ACC112 (cell line): ENCODE data around the gene ACRV1.
"Not testable (repeated sequence)": the region's sequence is repeated elsewhere in the genome, so short reads cannot be mapped to it uniquely, and the experiment has no call there.

ENCODE experiments used
- H2AFZ ChIP-seq: fragments of 200-600 bp; sonication (generic); one replicate; pipeline ENCODE4 v1.6.0; 2017; ENCODE audit warnings: antibody characterized with exemption, low read length; ENCODE audit not compliant: unreplicated experiment
- H3K27ac ChIP-seq: fragments of 200-600 bp; sonication (generic); 2 replicates; pipeline ENCODE4 v1.5.1; 2014; ENCODE audit warnings: low read depth, mild to moderate bottlenecking, antibody characterized with exemption, low read length, moderate library complexity
- H3K27me3 ChIP-seq: fragments of 200-600 bp; sonication (generic); 2 replicates; pipeline ENCODE4 v1.6.1; 2014; ENCODE audit warnings: mild to moderate bottlenecking, antibody characterized with exemption, low read length, moderate library complexity, mixed read lengths; ENCODE audit not compliant: insufficient read depth
- H3K36me3 ChIP-seq: fragments of 200-600 bp; sonication (generic); 2 replicates; pipeline ENCODE4 v1.6.1; 2016; ENCODE audit warnings: mild to moderate bottlenecking, antibody characterized with exemption, low read length, moderate library complexity, mixed read lengths; ENCODE audit not compliant: insufficient read depth
- H3K4me1 ChIP-seq: fragments of 200-600 bp; sonication (generic); one replicate; pipeline ENCODE4 v1.6.1; 2016; ENCODE audit warnings: low read length, mixed read lengths; ENCODE audit not compliant: insufficient read depth, unreplicated experiment, control insufficient read depth
- H3K4me3 ChIP-seq: fragments of 200-600 bp; sonication (generic); 2 replicates; pipeline ENCODE4 v1.5.1; 2014; ENCODE audit warnings: mild to moderate bottlenecking, low read depth, low read length
- H3K79me2 ChIP-seq: fragments of 200-600 bp; sonication (generic); one replicate; pipeline ENCODE4 v1.6.0; 2016; ENCODE audit warnings: low read length; ENCODE audit not compliant: control insufficient read depth, unreplicated experiment, insufficient read depth

ACRV1 gene

GRCh38 chr11:125680747-125681146 lies at the start of gene ACRV1:
ACRV1 (minus strand) TSS chr11:125680847; CDS start chr11:125680780, 67 bp downstream.
- H3K27ac ChIP-seq: no peak within 1 kb of the TSS
- no peaks in the 10 kb centered on the region for H3K4me1 ChIP-seq
- no peaks in the 10 kb centered on the region for H3K27me3 ChIP-seq
- H3K4me3 ChIP-seq: no peak within 1 kb of the TSS
- peaks cover 6% of the 10 kb centered on the region; the same call in 1 of the 2 replicates for H3K36me3 ChIP-seq
- no peaks in the 10 kb centered on the region for H3K79me2 ChIP-seq
- H2AFZ ChIP-seq: no peak within 1 kb of the TSS

- H3K27ac ChIP-seq: no peak overlapping the region
- no peaks in the 10 kb centered on the region for H3K4me1 ChIP-seq
- no peaks in the 10 kb centered on the region for H3K36me3 ChIP-seq
- no peaks in the 10 kb centered on the region for H3K79me2 ChIP-seq
- H3K27me3 ChIP-seq: peaks cover 77% of the 10 kb centered on the region
- H2AFZ ChIP-seq: no peak overlapping the region
- H3K4me3 ChIP-seq: no peak overlapping the region
These were observed 48.3 kb upstream of the ACRV1 start for GRCh38 chr11:125728969-125729368.

- Histone ChIP-seq H2AFZ (no peak overlapping the region), H3K27me3 (peaks cover 71% of the 10 kb centered on the region), H3K4me1 (no peaks in the 10 kb centered on the region), H3K4me3 (no peak overlapping the region), H3K79me2 (no peaks in the 10 kb centered on the region), H3K27ac (no peak overlapping the region), H3K36me3 (no peaks in the 10 kb centered on the region)
These were observed 43.5 kb upstream of the ACRV1 start for GRCh38 chr11:125724125-125724524.

GRCh38 chr11:125720781-125721180 lies 40.1 kb upstream of the ACRV1 start:
- Histone ChIP-seq H2AFZ (no peak overlapping the region), H3K79me2 (no peaks in the 10 kb centered on the region), H3K27me3 (peaks cover 62% of the 10 kb centered on the region), H3K27ac (no peak overlapping the region), H3K36me3 (no peaks in the 10 kb centered on the region), H3K4me1 (no peaks in the 10 kb centered on the region), H3K4me3 (no peak overlapping the region)

GRCh38 chr11:125704686-125705085 lies 24.0 kb upstream of the ACRV1 start:
- H3K27me3 ChIP-seq: peaks cover 21% of the 10 kb centered on the region
- H3K27ac ChIP-seq, H3K4me1 ChIP-seq, H3K79me2 ChIP-seq, H3K4me3 ChIP-seq, H2AFZ ChIP-seq, H3K36me3 ChIP-seq: not testable (repeated sequence)

- H3K27ac ChIP-seq: no peak overlapping the region
- H3K27me3 ChIP-seq: peaks cover 45% of the 10 kb centered on the region
- H3K4me3 ChIP-seq: no peak overlapping the region
- H3K79me2 ChIP-seq: no peaks in the 10 kb centered on the region
- no peaks in the 10 kb centered on the region for H3K36me3 ChIP-seq
- H3K4me1 ChIP-seq: no peaks in the 10 kb centered on the region
- no peak overlapping the region for H2AFZ ChIP-seq
These were observed 21.4 kb upstream of the ACRV1 start for GRCh38 chr11:125701858-125702621.

- H3K4me1 ChIP-seq: no peaks in the 10 kb centered on the region
- peaks cover 47% of the 10 kb centered on the region for H3K27me3 ChIP-seq
- no peak overlapping the region for H2AFZ ChIP-seq
- H3K27ac ChIP-seq: no peak overlapping the region
- H3K4me3 ChIP-seq: no peak overlapping the region
- no peaks in the 10 kb centered on the region for H3K79me2 ChIP-seq
- no peaks in the 10 kb centered on the region for H3K36me3 ChIP-seq
These were observed 20.5 kb upstream of the ACRV1 start for GRCh38 chr11:125701018-125701610.

GRCh38 chr11:125694951-125695350 lies 14.3 kb upstream of the ACRV1 start:
- no peaks in the 10 kb centered on the region for H3K79me2 ChIP-seq
- peaks cover 44% of the 10 kb centered on the region for H3K27me3 ChIP-seq
- H3K27ac ChIP-seq: no peak overlapping the region
- H2AFZ ChIP-seq: no peak overlapping the region
- no peak overlapping the region for H3K4me3 ChIP-seq
- no peaks in the 10 kb centered on the region for H3K4me1 ChIP-seq
- H3K36me3 ChIP-seq: no peaks in the 10 kb centered on the region

GRCh38 chr11:125692887-125693286 lies 12.2 kb upstream of the ACRV1 start:
- Histone ChIP-seq H3K79me2 (no peaks in the 10 kb centered on the region), H3K36me3 (no peaks in the 10 kb centered on the region), H3K4me1 (no peaks in the 10 kb centered on the region), H2AFZ (no peak overlapping the region), H3K27me3 (peaks cover 26% of the 10 kb centered on the region), H3K27ac (no peak overlapping the region), H3K4me3 (no peak overlapping the region)

GRCh38 chr11:125690006-125690405 lies 9.4 kb upstream of the ACRV1 start:
- Histone ChIP-seq H3K79me2 (no peaks in the 10 kb centered on the region), H2AFZ (no peak overlapping the region), H3K27me3 (peaks cover 7% of the 10 kb centered on the region; the same call in 1 of the 2 replicates), H3K27ac (no peak overlapping the region), H3K4me1 (no peaks in the 10 kb centered on the region), H3K36me3 (no peaks in the 10 kb centered on the region), H3K4me3 (no peak overlapping the region)

GRCh38 chr11:125689274-125689859 lies 8.7 kb upstream of the ACRV1 start:
- no peak overlapping the region for H2AFZ ChIP-seq
- no peaks in the 10 kb centered on the region for H3K36me3 ChIP-seq
- H3K79me2 ChIP-seq: no peaks in the 10 kb centered on the region
- H3K27me3 ChIP-seq: 0 out of 2 replicates have a peak, but pooled peaks cover 3% of the 10 kb centered on the region
- no peak overlapping the region for H3K4me3 ChIP-seq
- H3K4me1 ChIP-seq: no peaks in the 10 kb centered on the region
- H3K27ac ChIP-seq: no peak overlapping the region
